HepG2 (cell line): ENCODE measurements around the gene ATG9A. TPM values are rescaled to one million over a fixed set of nuclear protein-coding genes. Genes with fewer than 3 reads are reported as not detected.

Experiments used
- ARNT ChIP-seq: fragments of 450-650 bp; IDR thresholded peaks from 2 replicates; pipeline ENCODE4 v1.6.1; 2017
- ATAD3A ChIP-seq: sonication (generic); formaldehyde crosslinking; IDR thresholded peaks from 2 replicates; pipeline ENCODE4 v1.4.0; 2020; ENCODE audit warnings: missing genetic modification reagents
- ATF6 ChIP-seq: sonication (generic); formaldehyde crosslinking; conservative IDR thresholded peaks from 2 replicates; pipeline ENCODE4 v1.4.0; 2020; ENCODE audit warnings: missing genetic modification reagents
- CSRNP2 ChIP-seq: sonication (generic); formaldehyde crosslinking; conservative IDR thresholded peaks from 2 replicates; pipeline ENCODE4 v1.8.0; 2022; ENCODE audit warnings: low read depth, missing genetic modification reagents
- MAF1 ChIP-seq: sonication (generic); formaldehyde crosslinking; IDR thresholded peaks from 2 replicates; pipeline ENCODE4 v1.5.0; 2020; ENCODE audit warnings: missing genetic modification reagents, borderline replicate concordance
- RCOR2 ChIP-seq: IDR thresholded peaks from 2 replicates; pipeline ENCODE4 v1.6.1; 2016; ENCODE audit warnings: missing biosample characterization, missing genetic modification reagents
- SMARCC2 ChIP-seq: fragments of 450-650 bp; IDR thresholded peaks from 2 replicates; pipeline ENCODE4 v1.6.1; 2017; ENCODE audit warnings: antibody characterized with exemption, mild to moderate bottlenecking
- SP140L ChIP-seq: sonication (generic); formaldehyde crosslinking; IDR thresholded peaks from 2 replicates; pipeline ENCODE4 v1.4.0; 2020; ENCODE audit warnings: missing genetic modification reagents, borderline replicate concordance
- THYN1 ChIP-seq: sonication (generic); formaldehyde crosslinking; IDR thresholded peaks from 2 replicates; pipeline ENCODE4 v1.8.1; 2023; ENCODE audit warnings: low read depth, mild to moderate bottlenecking, moderate library complexity, missing genetic modification reagents, borderline replicate concordance
- ZBTB37 ChIP-seq: sonication (generic); formaldehyde crosslinking; IDR thresholded peaks from 2 replicates; pipeline ENCODE4 v1.4.0; 2020; ENCODE audit warnings: mild to moderate bottlenecking, missing genetic modification reagents
- ZNF124 ChIP-seq: sonication (generic); formaldehyde crosslinking; IDR thresholded peaks from 2 replicates; pipeline ENCODE4 v1.4.0; 2020; ENCODE audit warnings: missing genetic modification reagents
- ZNF737 ChIP-seq: sonication (generic); formaldehyde crosslinking; IDR thresholded peaks from 2 replicates; pipeline ENCODE4 v1.5.0; 2020; ENCODE audit warnings: missing genetic modification reagents, mild to moderate bottlenecking, borderline replicate concordance
- polyA plus RNA-seq, 8 experiments: library from polyadenylated mRNA; depleted of rRNA in 3 of 8; stranded (reverse) in 7 of 8; unstranded in 1 of 8; fragments of >200 nt; fragmentation: Illumina TruSeq in 4 of 8; extraction: Trizol in 4 of 8; gene quantifications; 2 replicates each; pipeline versions ENCODE4 v1.2.1 to v1.2.3, GENCODE V29; 2011 to 2016; ENCODE audit warnings: low read depth in 4 of 8, missing spikeins in 1 of 8, mixed read lengths in 1 of 8; ENCODE audit not compliant: insufficient read depth in 1 of 8
- total RNA-seq, 5 experiments: library from RNA; depleted of rRNA; stranded (reverse); fragments of >200 nt; fragmentation: Illumina TruSeq; extraction: Trizol; gene quantifications; 2 replicates each; pipeline ENCODE4 v1.2.3, GENCODE V29; 2016; ENCODE audit warnings: low read depth in 1 of 5
- TF ChIP-seq, protein P1 (sequence below): sonication (generic); formaldehyde crosslinking; IDR thresholded peaks from 2 replicates; pipeline ENCODE4 v1.5.0; 2020; ENCODE audit warnings: mild to moderate bottlenecking, missing genetic modification reagents, moderate library complexity
- TF ChIP-seq, protein P2 (sequence below): sonication (generic); formaldehyde crosslinking; IDR thresholded peaks from 2 replicates; pipeline ENCODE4 v1.9.0; 2021; ENCODE audit warnings: missing genetic modification reagents, mild to moderate bottlenecking, borderline replicate concordance
- TF ChIP-seq, protein P3 (sequence below): sonication (generic); formaldehyde crosslinking; conservative IDR thresholded peaks from 2 replicates; pipeline ENCODE4 v1.8.0; 2022; ENCODE audit warnings: mild to moderate bottlenecking, moderate library complexity, missing genetic modification reagents
- TF ChIP-seq, protein P4 (sequence below): sonication (generic); formaldehyde crosslinking; IDR thresholded peaks from 2 replicates; pipeline ENCODE4 v1.4.0; 2020; ENCODE audit warnings: missing genetic modification reagents

Gene ATG9A
- total and polyA plus RNA-seq, 2 of the 13 experiments (the other 11 are each of a cell fraction or from before 2014, with no cell fraction given), result 35.0 to 131 TPM

DNA sequence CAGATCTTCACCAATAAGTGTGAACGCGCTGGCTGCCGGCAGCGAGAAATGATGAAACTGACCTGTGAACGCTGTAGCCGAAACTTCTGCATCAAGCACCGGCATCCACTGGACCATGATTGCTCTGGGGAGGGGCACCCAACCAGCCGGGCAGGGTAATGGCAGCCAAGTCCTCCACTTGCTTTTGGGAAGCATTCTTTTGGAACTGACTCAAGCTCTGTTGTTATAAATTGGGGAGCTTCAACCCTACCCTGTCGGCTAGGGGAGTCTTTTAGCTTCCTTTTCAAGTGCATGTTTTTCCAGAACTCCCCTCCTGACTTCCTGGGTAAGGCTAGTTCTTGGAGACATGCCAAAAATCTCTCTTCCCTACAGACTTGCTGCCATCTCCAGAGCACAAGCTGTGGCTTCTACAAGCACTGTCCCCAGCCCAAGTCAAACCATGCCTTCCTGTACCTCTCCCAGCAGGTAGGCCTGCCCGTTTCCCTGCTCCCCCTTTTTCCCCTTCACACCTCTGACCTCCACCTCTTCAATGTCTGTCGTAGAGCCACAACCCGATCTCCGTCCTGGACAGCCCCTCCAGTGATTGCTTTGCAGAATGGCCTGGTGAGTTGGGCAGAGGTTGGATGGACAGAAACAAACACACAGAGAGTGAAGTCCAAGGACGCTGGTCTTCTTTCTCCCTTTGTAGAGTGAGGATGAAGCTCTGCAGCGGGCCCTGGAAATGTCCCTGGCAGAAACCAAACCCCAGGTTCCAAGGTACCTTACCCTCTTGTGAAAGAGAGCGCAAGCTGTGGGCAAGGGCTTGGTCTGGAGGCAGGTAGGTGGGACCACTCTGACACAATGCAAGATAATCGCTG, 21.3 kb downstream of the ATG9A start (continued):
- TF ChIP-seq ATAD3A (CRISPR knock-in tag) (no peak), ATF6 (CRISPR knock-in tag) (no peak), ARNT (no peak), ZNF737 (CRISPR knock-in tag) (no peak), MAF1 (CRISPR knock-in tag) (no peak), RCOR2 (peak; percentile 57; the same call in 1 of the 2 replicates), THYN1 (CRISPR knock-in tag) (no peak), ZNF124 (CRISPR knock-in tag) (peak; percentile 60; the same call in 1 of the 2 replicates), ZBTB37 (CRISPR knock-in tag) (peak; percentile 34; the same call in 1 of the 2 replicates), SMARCC2 (no peak), SP140L (CRISPR knock-in tag) (no peak), CSRNP2 (CRISPR knock-in tag) (no peak)
- TF ChIP-seq, protein P1, sequence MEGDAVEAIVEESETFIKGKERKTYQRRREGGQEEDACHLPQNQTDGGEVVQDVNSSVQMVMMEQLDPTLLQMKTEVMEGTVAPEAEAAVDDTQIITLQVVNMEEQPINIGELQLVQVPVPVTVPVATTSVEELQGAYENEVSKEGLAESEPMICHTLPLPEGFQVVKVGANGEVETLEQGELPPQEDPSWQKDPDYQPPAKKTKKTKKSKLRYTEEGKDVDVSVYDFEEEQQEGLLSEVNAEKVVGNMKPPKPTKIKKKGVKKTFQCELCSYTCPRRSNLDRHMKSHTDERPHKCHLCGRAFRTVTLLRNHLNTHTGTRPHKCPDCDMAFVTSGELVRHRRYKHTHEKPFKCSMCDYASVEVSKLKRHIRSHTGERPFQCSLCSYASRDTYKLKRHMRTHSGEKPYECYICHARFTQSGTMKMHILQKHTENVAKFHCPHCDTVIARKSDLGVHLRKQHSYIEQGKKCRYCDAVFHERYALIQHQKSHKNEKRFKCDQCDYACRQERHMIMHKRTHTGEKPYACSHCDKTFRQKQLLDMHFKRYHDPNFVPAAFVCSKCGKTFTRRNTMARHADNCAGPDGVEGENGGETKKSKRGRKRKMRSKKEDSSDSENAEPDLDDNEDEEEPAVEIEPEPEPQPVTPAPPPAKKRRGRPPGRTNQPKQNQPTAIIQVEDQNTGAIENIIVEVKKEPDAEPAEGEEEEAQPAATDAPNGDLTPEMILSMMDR (CRISPR knock-in tag), result no peak
- TF ChIP-seq, protein P2, sequence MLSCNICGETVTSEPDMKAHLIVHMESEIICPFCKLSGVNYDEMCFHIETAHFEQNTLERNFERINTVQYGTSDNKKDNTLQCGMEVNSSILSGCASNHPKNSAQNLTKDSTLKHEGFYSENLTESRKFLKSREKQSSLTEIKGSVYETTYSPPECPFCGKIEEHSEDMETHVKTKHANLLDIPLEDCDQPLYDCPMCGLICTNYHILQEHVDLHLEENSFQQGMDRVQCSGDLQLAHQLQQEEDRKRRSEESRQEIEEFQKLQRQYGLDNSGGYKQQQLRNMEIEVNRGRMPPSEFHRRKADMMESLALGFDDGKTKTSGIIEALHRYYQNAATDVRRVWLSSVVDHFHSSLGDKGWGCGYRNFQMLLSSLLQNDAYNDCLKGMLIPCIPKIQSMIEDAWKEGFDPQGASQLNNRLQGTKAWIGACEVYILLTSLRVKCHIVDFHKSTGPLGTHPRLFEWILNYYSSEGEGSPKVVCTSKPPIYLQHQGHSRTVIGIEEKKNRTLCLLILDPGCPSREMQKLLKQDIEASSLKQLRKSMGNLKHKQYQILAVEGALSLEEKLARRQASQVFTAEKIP, result no peak
- TF ChIP-seq, protein P3, sequence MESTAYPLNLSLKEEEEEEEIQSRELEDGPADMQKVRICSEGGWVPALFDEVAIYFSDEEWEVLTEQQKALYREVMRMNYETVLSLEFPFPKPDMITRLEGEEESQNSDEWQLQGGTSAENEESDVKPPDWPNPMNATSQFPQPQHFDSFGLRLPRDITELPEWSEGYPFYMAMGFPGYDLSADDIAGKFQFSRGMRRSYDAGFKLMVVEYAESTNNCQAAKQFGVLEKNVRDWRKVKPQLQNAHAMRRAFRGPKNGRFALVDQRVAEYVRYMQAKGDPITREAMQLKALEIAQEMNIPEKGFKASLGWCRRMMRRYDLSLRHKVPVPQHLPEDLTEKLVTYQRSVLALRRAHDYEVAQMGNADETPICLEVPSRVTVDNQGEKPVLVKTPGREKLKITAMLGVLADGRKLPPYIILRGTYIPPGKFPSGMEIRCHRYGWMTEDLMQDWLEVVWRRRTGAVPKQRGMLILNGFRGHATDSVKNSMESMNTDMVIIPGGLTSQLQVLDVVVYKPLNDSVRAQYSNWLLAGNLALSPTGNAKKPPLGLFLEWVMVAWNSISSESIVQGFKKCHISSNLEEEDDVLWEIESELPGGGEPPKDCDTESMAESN (CRISPR knock-in tag), result peak; percentile 74
- TF ChIP-seq, protein P4, sequence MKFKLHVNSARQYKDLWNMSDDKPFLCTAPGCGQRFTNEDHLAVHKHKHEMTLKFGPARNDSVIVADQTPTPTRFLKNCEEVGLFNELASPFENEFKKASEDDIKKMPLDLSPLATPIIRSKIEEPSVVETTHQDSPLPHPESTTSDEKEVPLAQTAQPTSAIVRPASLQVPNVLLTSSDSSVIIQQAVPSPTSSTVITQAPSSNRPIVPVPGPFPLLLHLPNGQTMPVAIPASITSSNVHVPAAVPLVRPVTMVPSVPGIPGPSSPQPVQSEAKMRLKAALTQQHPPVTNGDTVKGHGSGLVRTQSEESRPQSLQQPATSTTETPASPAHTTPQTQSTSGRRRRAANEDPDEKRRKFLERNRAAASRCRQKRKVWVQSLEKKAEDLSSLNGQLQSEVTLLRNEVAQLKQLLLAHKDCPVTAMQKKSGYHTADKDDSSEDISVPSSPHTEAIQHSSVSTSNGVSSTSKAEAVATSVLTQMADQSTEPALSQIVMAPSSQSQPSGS (CRISPR knock-in tag), result peak; percentile 63
